ENCODE results near the gene NAPA. TPM values are rescaled to one million over a fixed set of nuclear protein-coding genes. Genes with fewer than 3 reads are reported as not detected.

The NAPA gene
- polyA plus RNA-seq, 3 donors, result 77.5 to 135 (median 111) TPM

DNA sequence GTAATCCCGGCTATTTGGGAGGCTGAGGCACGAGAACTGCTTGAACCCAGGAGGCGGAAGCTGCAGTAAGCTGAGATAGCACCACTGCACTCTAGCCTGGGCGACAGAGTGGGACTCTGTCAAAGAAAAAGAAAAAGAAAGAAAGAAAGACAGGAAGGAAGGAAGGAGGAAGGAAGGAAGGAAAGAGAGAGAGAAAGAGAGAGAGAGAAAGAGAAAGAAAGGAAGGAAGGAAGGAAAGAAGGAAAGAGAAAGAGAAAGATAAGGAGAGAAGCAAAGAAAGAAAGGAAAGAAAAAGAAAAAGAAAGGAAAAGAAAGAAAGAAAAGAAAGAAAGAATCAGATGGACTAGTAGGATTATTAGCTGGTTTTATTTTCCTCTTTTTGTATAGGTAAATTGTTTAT, 35.3 kb upstream of the NAPA start:
- H3K27me3 Mint-ChIP-seq (ENCODE audit: low read depth in 3 of 3), result peaks cover 30 to 36% (median 35%) of the 10 kb centered on the region in 3 donors
- no peak for DNase-seq
- no peak overlapping the region for H3K4me3 ChIP-seq (replicated peaks in 1 of 3; ENCODE audit: low read depth in 2 of 3, low read length in 3 of 3)
- H3K9me3 Mint-ChIP-seq, result peaks cover 0 to 3% (median 0%) of the 10 kb centered on the region in 7 donors
- no peaks in the 10 kb centered on the region for H3K4me1 ChIP-seq (ENCODE audit: control insufficient read depth in 1 of 2, insufficient read depth in 2 of 2, low read length in 2 of 2)
- no peak for TF ChIP-seq CTCF (IDR thresholded peaks at IDR 0.05)
- H3K9ac ChIP-seq (ENCODE audit: insufficient read depth, low read length, poor library complexity, severe bottlenecking), result no peak overlapping the region
- WGBS (ENCODE audit: insufficient coverage), result 100% methylated on average over 3 of the region's 4 CpGs
- H4K20me1 ChIP-seq (ENCODE audit: insufficient read depth, low read length), result no peaks in the 10 kb centered on the region
- H3K36me3 ChIP-seq (replicated peaks in 1 of 2; ENCODE audit: control insufficient read depth in 1 of 2, insufficient read depth in 2 of 2, low read length in 2 of 2), result no peaks in the 10 kb centered on the region
- peaks cover 0 to 17% of the 10 kb centered on the region in 2 donors for H3K27me3 ChIP-seq (ENCODE audit: control insufficient read depth in 2 of 2, insufficient read depth in 2 of 2, low read length in 2 of 2)
- peak overlapping the region in 1 of 2 donors; percentile 49 for H3K4me3 Mint-ChIP-seq
- H3K36me3 Mint-ChIP-seq, result no peaks in the 10 kb centered on the region
- H3K9me3 ChIP-seq (replicated peaks in 1 of 2; ENCODE audit: control insufficient read depth in 1 of 2, insufficient read depth in 1 of 2, low read length in 2 of 2), result no peaks in the 10 kb centered on the region
- H3K4me2 ChIP-seq (replicated peaks; ENCODE audit: extremely low read depth, low read length, poor library complexity, severe bottlenecking), result no peak overlapping the region
- H2AFZ ChIP-seq (ENCODE audit: insufficient read depth, low read depth, low read length, poor library complexity, severe bottlenecking), result no peak overlapping the region
- no peak overlapping the region for H3K27ac ChIP-seq (ENCODE audit: low read depth in 1 of 2, low read length in 2 of 2)
- no peaks in the 10 kb centered on the region for H3K4me1 Mint-ChIP-seq
- H3K27ac Mint-ChIP-seq, result peak overlapping the region in 1 of 7 donors; percentile 40
- intact Hi-C loops (cut with micrococcal nuclease), result no loop called here
- H3K79me2 ChIP-seq (ENCODE audit: insufficient read depth, low read length), result no peaks in the 10 kb centered on the region

DNA sequence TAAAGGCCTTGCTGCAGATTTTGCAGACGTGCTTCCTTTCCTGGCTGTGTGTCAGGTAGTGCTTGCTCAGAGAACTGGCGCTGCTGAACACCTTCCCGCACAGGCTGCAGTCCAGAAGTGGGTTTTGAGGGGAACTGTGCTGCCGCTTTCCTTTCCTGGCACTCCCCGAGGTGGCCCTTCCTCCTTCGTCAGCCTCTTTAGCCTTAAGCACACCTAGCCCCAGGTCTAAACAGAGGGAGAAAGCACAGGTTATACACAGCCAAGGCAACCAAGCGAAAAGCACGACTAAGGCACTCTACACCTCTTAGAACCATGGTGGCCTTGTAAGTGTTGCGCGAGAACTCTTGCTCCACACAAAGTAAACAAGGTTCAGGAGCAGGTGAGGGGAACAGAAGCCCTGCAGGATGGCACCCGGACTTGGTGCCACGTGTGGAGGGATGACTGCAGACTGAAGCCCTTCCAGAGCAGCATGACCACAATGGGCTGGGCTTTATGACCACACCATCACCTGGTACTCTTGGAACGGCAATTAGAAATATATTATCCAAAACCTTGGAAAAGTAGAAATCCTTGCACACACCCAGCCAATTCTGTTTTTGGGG, 34.5 kb upstream of the NAPA start:
- H3K9me3 ChIP-seq (replicated peaks in 1 of 2; ENCODE audit: control insufficient read depth in 1 of 2, insufficient read depth in 1 of 2, low read length in 2 of 2), result no peaks in the 10 kb centered on the region
- H3K27ac ChIP-seq (ENCODE audit: low read depth in 1 of 2, low read length in 2 of 2), result no peak overlapping the region
- WGBS (ENCODE audit: insufficient coverage), result 73% methylated on average over 6 of the region's 13 CpGs
- no peak overlapping the region for H3K4me3 ChIP-seq (replicated peaks in 1 of 3; ENCODE audit: low read depth in 2 of 3, low read length in 3 of 3)
- H3K4me1 Mint-ChIP-seq, result no peaks in the 10 kb centered on the region
- H3K79me2 ChIP-seq (ENCODE audit: insufficient read depth, low read length), result no peaks in the 10 kb centered on the region
- H3K9ac ChIP-seq (ENCODE audit: insufficient read depth, low read length, poor library complexity, severe bottlenecking), result no peak overlapping the region
- no peak for TF ChIP-seq CTCF (IDR thresholded peaks at IDR 0.05)
- intact Hi-C loops (cut with micrococcal nuclease), result no loop called here
- H3K9me3 Mint-ChIP-seq, result peaks cover 0 to 5% (median 0%) of the 10 kb centered on the region in 7 donors
- H3K4me3 Mint-ChIP-seq, result no peak overlapping the region
- peaks cover 0 to 25% of the 10 kb centered on the region in 2 donors for H3K27me3 ChIP-seq (ENCODE audit: control insufficient read depth in 2 of 2, insufficient read depth in 2 of 2, low read length in 2 of 2)
- H3K36me3 ChIP-seq (replicated peaks in 1 of 2; ENCODE audit: control insufficient read depth in 1 of 2, insufficient read depth in 2 of 2, low read length in 2 of 2), result no peaks in the 10 kb centered on the region
- no peaks in the 10 kb centered on the region for H3K36me3 Mint-ChIP-seq
- no peaks in the 10 kb centered on the region for H3K4me1 ChIP-seq (ENCODE audit: control insufficient read depth in 1 of 2, insufficient read depth in 2 of 2, low read length in 2 of 2)
- no peak overlapping the region for H3K27ac Mint-ChIP-seq
- H3K4me2 ChIP-seq (replicated peaks; ENCODE audit: extremely low read depth, low read length, poor library complexity, severe bottlenecking), result no peak overlapping the region
- no peak overlapping the region for H2AFZ ChIP-seq (ENCODE audit: insufficient read depth, low read depth, low read length, poor library complexity, severe bottlenecking)
- no peak for DNase-seq
- no peaks in the 10 kb centered on the region for H4K20me1 ChIP-seq (ENCODE audit: insufficient read depth, low read length)
- peaks cover 36 to 44% (median 42%) of the 10 kb centered on the region in 3 donors for H3K27me3 Mint-ChIP-seq (ENCODE audit: low read depth in 3 of 3)

Data from CD14-positive monocyte (primary cell).